Upper lobe of left lung (tissue), 6 donors: Measurements from ENCODE around the gene ALPK1. TPM values are rescaled to one million over a fixed set of nuclear protein-coding genes. Genes with fewer than 3 reads are reported as not detected.

Experiments used
- ATAC-seq, 2 donors: fragments of 200-7000 bp; cut with Tn5 transposase; one replicate each; pipeline ENCODE4 v1.9.1; 2022; ENCODE audit warnings: mild to moderate bottlenecking in 2 of 2, moderate library complexity in 2 of 2; ENCODE audit not compliant: low FRiP score in 2 of 2
- DNase-seq, 2 donors: peaks; one replicate each; pipeline ENCODE4 v3.0.0-alpha.2; 2019 to 2020
- H3K27ac ChIP-seq, 4 donors: fragments of 200-600 bp; sonication (generic); one replicate each; pipeline ENCODE4 v1.5.1; 2016 to 2019
- H3K27me3 ChIP-seq, 4 donors: fragments of 200-600 bp; sonication (generic); one replicate each; pipeline ENCODE4 v1.5.1; 2017 to 2019
- H3K36me3 ChIP-seq, 4 donors: fragments of 200-600 bp; sonication (generic); one replicate each; pipeline ENCODE4 v1.5.1; 2016 to 2019
- H3K4me1 ChIP-seq, 4 donors: fragments of 200-600 bp; sonication (generic); one replicate each; pipeline ENCODE4 v1.5.1; 2018 to 2019
- H3K4me3 ChIP-seq, 4 donors: fragments of 200-600 bp; sonication (generic); one replicate each; pipeline ENCODE4 v1.5.1; 2017 to 2019; ENCODE audit warnings: mild to moderate bottlenecking in 2 of 4, moderate library complexity in 1 of 4
- H3K9me3 ChIP-seq, 4 donors: fragments of 200-600 bp; sonication (generic); one replicate each; pipeline ENCODE4 v1.5.1; 2018 to 2019
- EP300 ChIP-seq, 4 donors: sonication (generic); formaldehyde crosslinking; IDR thresholded peaks; one replicate each; pipeline ENCODE4 v1.5.1; 2017; ENCODE audit warnings: antibody characterized with exemption in 4 of 4, control low read depth in 2 of 4
- POLR2A ChIP-seq, 4 donors: fragments of 450-650 bp; IDR thresholded peaks; one replicate each; pipeline ENCODE4 v1.5.1; 2016 to 2017; ENCODE audit warnings: antibody characterized with exemption in 4 of 4, mild to moderate bottlenecking in 2 of 4
- POLR2AphosphoS5 ChIP-seq, 2 donors: sonication (generic); formaldehyde crosslinking; IDR thresholded peaks; one replicate each; pipeline ENCODE4 v1.5.1; 2017; ENCODE audit warnings: antibody characterized with exemption in 2 of 2
- whole genome bisulfite sequencing, 2 donors: methylation state at CpG; one replicate each; pipeline ENCODE4 v1.1.5; 2017 to 2018; 5-methylcytosine and 5-hydroxymethylcytosine counted together
- total RNA-seq, 6 donors: library from RNA; depleted of rRNA in 4 of 6; stranded (reverse); fragments of >200 nt in 4 of 6; gene quantifications; one replicate each; pipeline versions ENCODE4 v1.1.0 to v1.2.1, GENCODE V29; 2016 to 2021
- TF ChIP-seq, protein P1 (sequence below), 6 experiments: fragments of 450-650 bp in 4 of 6; fragments of 200-600 bp in 2 of 6; sonication (generic) in 2 of 6; IDR thresholded peaks; one replicate each; pipeline ENCODE4 v1.5.1; 2016 to 2019; ENCODE audit warnings: antibody characterized with exemption in 6 of 6
- donor health status: DM: no; HTN: no; CAD: no; lungs with moderate emphysema.
- donor health status: DM: no; HTN: yes; CAD: no; lungs with severe emphysema.

ALPK1 gene
- total RNA-seq, 6 donors from 2014 or later = 22.7 to 68.0 (median 35.6) TPM

- 80 to 86% methylated on average over 13 of the region's 13 CpGs for WGBS, 2 donors
- Histone ChIP-seq H3K4me3 (no peak overlapping the region), H3K9me3 (no peaks in the 10 kb centered on the region), H3K36me3 (peaks cover 7 to 25% (median 12%) of the 10 kb centered on the region in 4 donors), H3K27ac (no peak overlapping the region), H3K4me1 (no peaks in the 10 kb centered on the region), H3K27me3 (no peaks in the 10 kb centered on the region)
- ATAC-seq = no peak
- TF ChIP-seq POLR2A (IDR thresholded peaks at IDR 0.05) (no peak), POLR2AphosphoS5 (IDR thresholded peaks at IDR 0.05) (no peak)
- TF ChIP-seq, protein P1, sequence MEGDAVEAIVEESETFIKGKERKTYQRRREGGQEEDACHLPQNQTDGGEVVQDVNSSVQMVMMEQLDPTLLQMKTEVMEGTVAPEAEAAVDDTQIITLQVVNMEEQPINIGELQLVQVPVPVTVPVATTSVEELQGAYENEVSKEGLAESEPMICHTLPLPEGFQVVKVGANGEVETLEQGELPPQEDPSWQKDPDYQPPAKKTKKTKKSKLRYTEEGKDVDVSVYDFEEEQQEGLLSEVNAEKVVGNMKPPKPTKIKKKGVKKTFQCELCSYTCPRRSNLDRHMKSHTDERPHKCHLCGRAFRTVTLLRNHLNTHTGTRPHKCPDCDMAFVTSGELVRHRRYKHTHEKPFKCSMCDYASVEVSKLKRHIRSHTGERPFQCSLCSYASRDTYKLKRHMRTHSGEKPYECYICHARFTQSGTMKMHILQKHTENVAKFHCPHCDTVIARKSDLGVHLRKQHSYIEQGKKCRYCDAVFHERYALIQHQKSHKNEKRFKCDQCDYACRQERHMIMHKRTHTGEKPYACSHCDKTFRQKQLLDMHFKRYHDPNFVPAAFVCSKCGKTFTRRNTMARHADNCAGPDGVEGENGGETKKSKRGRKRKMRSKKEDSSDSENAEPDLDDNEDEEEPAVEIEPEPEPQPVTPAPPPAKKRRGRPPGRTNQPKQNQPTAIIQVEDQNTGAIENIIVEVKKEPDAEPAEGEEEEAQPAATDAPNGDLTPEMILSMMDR (IDR thresholded peaks at IDR 0.05) = no peak
- peak in 1 of 2 donors; percentile 24 for DNase-seq
These were observed 80.5 kb downstream of the ALPK1 start for GRCh38 chr4:112377594-112378242.

- Histone ChIP-seq H3K27me3 (no peaks in the 10 kb centered on the region), H3K4me1 (no peaks in the 10 kb centered on the region), H3K27ac (no peak overlapping the region), H3K4me3 (no peak overlapping the region), H3K9me3 (no peaks in the 10 kb centered on the region), H3K36me3 (peaks cover 7 to 25% (median 15%) of the 10 kb centered on the region in 4 donors)
- TF ChIP-seq EP300 (IDR thresholded peaks at IDR 0.05) = no peak
- TF ChIP-seq POLR2AphosphoS5 (IDR thresholded peaks at IDR 0.05) = no peak
- TF ChIP-seq POLR2A (IDR thresholded peaks at IDR 0.05) = no peak
- TF ChIP-seq, protein P1 (IDR thresholded peaks at IDR 0.05) = no peak
- DNase-seq (no peak), ATAC-seq (no peak)
- WGBS, 2 donors = 91% methylated on average over 3 of the region's 3 CpGs
These were observed 81.1 kb downstream of the ALPK1 start for GRCh38 chr4:112378243-112378620.

GRCh38 chr4:112378858-112379257, 81.7 kb downstream of the ALPK1 start:
- Histone ChIP-seq H3K36me3 (peaks cover 7 to 30% (median 15%) of the 10 kb centered on the region in 4 donors), H3K9me3 (no peaks in the 10 kb centered on the region), H3K4me1 (no peaks in the 10 kb centered on the region), H3K4me3 (no peak overlapping the region), H3K27me3 (no peaks in the 10 kb centered on the region), H3K27ac (no peak overlapping the region)
- 79 to 84% methylated on average over 3 of the region's 3 CpGs for WGBS, 2 donors
- DNase-seq (no peak), ATAC-seq (no peak)
- TF ChIP-seq EP300 (IDR thresholded peaks at IDR 0.05) (no peak), POLR2AphosphoS5 (IDR thresholded peaks at IDR 0.05) (no peak), POLR2A (IDR thresholded peaks at IDR 0.05) (no peak)
- TF ChIP-seq, protein P1 (IDR thresholded peaks at IDR 0.05) = no peak

GRCh38 chr4:112379306-112379705, 82.1 kb downstream of the ALPK1 start:
- H3K27me3 ChIP-seq = no peaks in the 10 kb centered on the region
- H3K27ac ChIP-seq = no peak overlapping the region
- ATAC-seq (no peak), DNase-seq (peak in 1 of 2 donors; percentile 77)
- H3K36me3 ChIP-seq = peaks cover 7 to 33% (median 15%) of the 10 kb centered on the region in 4 donors
- no peaks in the 10 kb centered on the region for H3K4me1 ChIP-seq
- no peak for TF ChIP-seq EP300 (IDR thresholded peaks at IDR 0.05)
- TF ChIP-seq, protein P1 (IDR thresholded peaks at IDR 0.05) = no peak
- TF ChIP-seq POLR2AphosphoS5 (IDR thresholded peaks at IDR 0.05) = no peak
- TF ChIP-seq POLR2A (IDR thresholded peaks at IDR 0.05) = no peak
- H3K4me3 ChIP-seq = no peak overlapping the region
- WGBS, 2 donors = 69 to 83% methylated on average over 24 to 26 of the region's 26 CpGs
- H3K9me3 ChIP-seq = no peaks in the 10 kb centered on the region
